ENCODE measurements around the gene FCAR.
"Not testable (repeated sequence)": the region's sequence is repeated elsewhere in the genome, so short reads cannot be mapped to it uniquely, and the experiment has no call there.

FCAR gene

GRCh38 chr19:54902061-54902460 lies 28.0 kb downstream of the FCAR start:
- H3K4me3 ChIP-seq (ENCODE audit: low read depth, low read length) = no peak overlapping the region
- TF ChIP-seq CTCF (IDR thresholded peaks at IDR 0.05; ENCODE audit: low read depth, low read length) (no peak), MYC (IDR thresholded peaks at IDR 0.05; ENCODE audit: low read depth, low read length) (no peak), POLR2A (IDR thresholded peaks at IDR 0.05; ENCODE audit: extremely low read depth, insufficient read length) (no peak), MAX (IDR thresholded peaks at IDR 0.05; ENCODE audit: low read depth, low read length) (no peak)
- no peak for DNase-seq (ENCODE audit: low read depth)

- DNase-seq (ENCODE audit: low read depth) = no peak
- no peak for TF ChIP-seq MAX (IDR thresholded peaks at IDR 0.05; ENCODE audit: low read depth, low read length)
- TF ChIP-seq CTCF (IDR thresholded peaks at IDR 0.05; ENCODE audit: low read depth, low read length) = no peak
- no peak for TF ChIP-seq MYC (IDR thresholded peaks at IDR 0.05; ENCODE audit: low read depth, low read length)
- TF ChIP-seq POLR2A (IDR thresholded peaks at IDR 0.05; ENCODE audit: extremely low read depth, insufficient read length) = no peak
These were observed 29.3 kb downstream of the FCAR start for GRCh38 chr19:54903303-54903702.

GRCh38 chr19:54904261-54904660 lies 30.2 kb downstream of the FCAR start:
- not testable (repeated sequence) for H3K4me3 ChIP-seq (ENCODE audit: low read depth, low read length); DNase-seq (ENCODE audit: low read depth)

More at GRCh38 chr19:54903303-54903702, 29.3 kb downstream of the FCAR start:
- no peak overlapping the region for H3K4me3 ChIP-seq (ENCODE audit: low read depth, low read length)

GRCh38 chr19:54905421-54905802 lies 31.4 kb downstream of the FCAR start:
- H3K4me3 ChIP-seq (ENCODE audit: low read depth, low read length) = no peak overlapping the region
- TF ChIP-seq POLR2A (IDR thresholded peaks at IDR 0.05; ENCODE audit: extremely low read depth, insufficient read length) (no peak), MYC (IDR thresholded peaks at IDR 0.05; ENCODE audit: low read depth, low read length) (no peak), MAX (IDR thresholded peaks at IDR 0.05; ENCODE audit: low read depth, low read length) (no peak), CTCF (IDR thresholded peaks at IDR 0.05; ENCODE audit: low read depth, low read length) (no peak)
- DNase-seq (ENCODE audit: low read depth) = no peak

- no peak within 1 kb of the TSS for H3K4me3 ChIP-seq (ENCODE audit: low read depth, low read length)
- no peak for TF ChIP-seq MAX (IDR thresholded peaks at IDR 0.05; ENCODE audit: low read depth, low read length)
- TF ChIP-seq POLR2A (IDR thresholded peaks at IDR 0.05; ENCODE audit: extremely low read depth, insufficient read length) = no peak
- no peak for TF ChIP-seq MYC (IDR thresholded peaks at IDR 0.05; ENCODE audit: low read depth, low read length)
- no peak for TF ChIP-seq CTCF (IDR thresholded peaks at IDR 0.05; ENCODE audit: low read depth, low read length)
- DNase-seq (ENCODE audit: low read depth) = peak; percentile 22
These were observed 31.9 kb downstream of the FCAR start, which contains the start of gene NCR1 for GRCh38 chr19:54905803-54906511. Gene NCR1 (plus strand): TSS chr19:54906148. CDS start chr19:54906188, 40 bp downstream.

- no peak overlapping the region for H3K4me3 ChIP-seq (ENCODE audit: low read depth, low read length)
- TF ChIP-seq MAX (IDR thresholded peaks at IDR 0.05; ENCODE audit: low read depth, low read length) (no peak), MYC (IDR thresholded peaks at IDR 0.05; ENCODE audit: low read depth, low read length) (no peak), CTCF (IDR thresholded peaks at IDR 0.05; ENCODE audit: low read depth, low read length) (no peak), POLR2A (IDR thresholded peaks at IDR 0.05; ENCODE audit: extremely low read depth, insufficient read length) (no peak)
- no peak for DNase-seq (ENCODE audit: low read depth)
These were observed 32.8 kb downstream of the FCAR start for GRCh38 chr19:54906819-54907218.

GRCh38 chr19:54907899-54908298 lies 33.9 kb downstream of the FCAR start:
- not testable (repeated sequence) for H3K4me3 ChIP-seq (ENCODE audit: low read depth, low read length); DNase-seq (ENCODE audit: low read depth)
